Ovary (tissue), 3 donors: ENCODE data around the gene EMSY.
A peak's percentile ranks its signal among the peaks of the same experiment; 100 is the strongest.

ENCODE experiments used
- CTCF ChIP-seq, 3 donors: fragments of 450-650 bp in 2 of 3; fragments of 200-600 bp in 1 of 3; IDR thresholded peaks; one replicate each; pipeline versions ENCODE4 v1.5.1 to v1.8.0; 2016 to 2022; ENCODE audit warnings: antibody characterized with exemption in 3 of 3, mild to moderate bottlenecking in 1 of 3
- EP300 ChIP-seq: sonication (generic); formaldehyde crosslinking; IDR thresholded peaks from one replicate; pipeline ENCODE4 v1.6.1; 2017; ENCODE audit warnings: antibody characterized with exemption
- POLR2A ChIP-seq: fragments of 450-650 bp; IDR thresholded peaks from one replicate; pipeline ENCODE4 v1.6.1; 2017; ENCODE audit warnings: antibody characterized with exemption, mild to moderate bottlenecking, moderate library complexity
- donor health status: DM: no; HTN: no; CAD: no.

GRCh38 chr11:76444065-76444383 lies 794 bp upstream of the EMSY start:
- peak in 1 of 3 donors; percentile 6 for TF ChIP-seq CTCF (IDR thresholded peaks at IDR 0.05)
- no peak for TF ChIP-seq POLR2A
- no peak for TF ChIP-seq EP300
